ENCODE data around the gene GLTP.

The GLTP gene

GRCh38 chr12:109844091-109844490 is 36.2 kb downstream of the GLTP start:
- TF ChIP-seq CTCF (IDR thresholded peaks at IDR 0.05; ENCODE audit: low read depth, low read length, missing control alignments), result no peak
- no peak for DNase-seq (ENCODE audit: low read depth)
- H3K4me3 ChIP-seq (ENCODE audit: low read depth, low read length), result no peak overlapping the region

- TF ChIP-seq CTCF (IDR thresholded peaks at IDR 0.05; ENCODE audit: low read depth, low read length, missing control alignments), result no peak
- no peak for DNase-seq (ENCODE audit: low read depth)
- no peak overlapping the region for H3K4me3 ChIP-seq (ENCODE audit: low read depth, low read length)
Measured at GRCh38 chr12:109842021-109842420, 38.3 kb downstream of the GLTP start.

GRCh38 chr12:109841356-109841755 is 39.0 kb downstream of the GLTP start:
- DNase-seq (ENCODE audit: low read depth), result no peak
- no peak overlapping the region for H3K4me3 ChIP-seq (ENCODE audit: low read depth, low read length)

GRCh38 chr12:109840305-109841074 is 39.9 kb downstream of the GLTP start:
- no peak overlapping the region for H3K4me3 ChIP-seq (ENCODE audit: low read depth, low read length)
- no peak for DNase-seq (ENCODE audit: low read depth)
- no peak for TF ChIP-seq CTCF (IDR thresholded peaks at IDR 0.05; ENCODE audit: low read depth, low read length, missing control alignments)

More at GRCh38 chr12:109841356-109841755, 39.0 kb downstream of the GLTP start:
- TF ChIP-seq CTCF (IDR thresholded peaks at IDR 0.05; ENCODE audit: low read depth, low read length, missing control alignments), result no peak

- no peak for DNase-seq (ENCODE audit: low read depth)
- no peak for TF ChIP-seq CTCF (IDR thresholded peaks at IDR 0.05; ENCODE audit: low read depth, low read length, missing control alignments)
- no peak overlapping the region for H3K4me3 ChIP-seq (ENCODE audit: low read depth, low read length)
Measured at GRCh38 chr12:109839444-109839843, 40.9 kb downstream of the GLTP start.

GRCh38 chr12:109836916-109837315 is 43.4 kb downstream of the GLTP start:
- DNase-seq (ENCODE audit: low read depth), result no peak
- no peak overlapping the region for H3K4me3 ChIP-seq (ENCODE audit: low read depth, low read length)
- TF ChIP-seq CTCF (IDR thresholded peaks at IDR 0.05; ENCODE audit: low read depth, low read length, missing control alignments), result no peak

GRCh38 chr12:109835827-109836226 is 44.5 kb downstream of the GLTP start:
- DNase-seq (ENCODE audit: low read depth), result no peak
- TF ChIP-seq CTCF (IDR thresholded peaks at IDR 0.05; ENCODE audit: low read depth, low read length, missing control alignments), result no peak
- no peak overlapping the region for H3K4me3 ChIP-seq (ENCODE audit: low read depth, low read length)

All from GM12864 (cell line).